ENCODE results near the gene SYT1.

GRCh38 chr12:79187032-79187431, 322.5 kb downstream of the SYT1 start:
- TF ChIP-seq CTCF (IDR thresholded peaks at IDR 0.05; ENCODE audit: low read depth, low read length) (no peak), POLR2A (IDR thresholded peaks at IDR 0.05; ENCODE audit: extremely low read depth, insufficient read length) (no peak), MAX (IDR thresholded peaks at IDR 0.05; ENCODE audit: low read depth, low read length) (no peak)
